HG02943 (cell line): ENCODE results near the gene MPL.

ENCODE experiments used
- ATAC-seq: cut with Tn5 transposase; IDR thresholded peaks from one replicate; pipeline ENCODE4 v1.9.1; 2021; ENCODE audit warnings: mild to moderate bottlenecking, low read depth, moderate library complexity; ENCODE audit not compliant: unreplicated experiment

The MPL gene

GRCh38 chr1:43402089-43402865 lies 64.7 kb downstream of the MPL start:
- ATAC-seq = no peak
